Measurements from ENCODE around the gene ADD2.
"Not testable (repeated sequence)": the region's sequence is repeated elsewhere in the genome, so short reads cannot be mapped to it uniquely, and the experiment has no call there.

ADD2 gene

DNA sequence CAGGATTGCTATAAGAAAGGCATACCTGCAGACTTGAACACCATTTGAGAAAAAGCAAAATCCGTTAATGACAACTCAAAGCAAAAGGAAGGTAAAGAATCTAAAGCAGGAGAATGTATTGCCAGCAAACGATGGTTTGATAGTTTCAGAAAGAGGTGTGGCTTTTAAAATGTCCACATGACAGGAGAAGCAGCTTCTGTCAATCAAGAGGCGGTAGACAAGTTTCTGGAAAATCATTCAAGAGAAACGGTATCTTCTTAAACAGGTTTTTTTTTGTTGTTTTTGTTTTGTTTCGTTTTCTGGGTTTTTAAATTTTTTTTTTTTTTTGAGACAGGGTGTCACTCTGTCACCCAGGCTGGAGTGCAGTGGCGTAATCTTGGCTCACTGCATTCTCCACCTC, 38.6 kb upstream of the ADD2 start:
- TF ChIP-seq, protein P1, sequence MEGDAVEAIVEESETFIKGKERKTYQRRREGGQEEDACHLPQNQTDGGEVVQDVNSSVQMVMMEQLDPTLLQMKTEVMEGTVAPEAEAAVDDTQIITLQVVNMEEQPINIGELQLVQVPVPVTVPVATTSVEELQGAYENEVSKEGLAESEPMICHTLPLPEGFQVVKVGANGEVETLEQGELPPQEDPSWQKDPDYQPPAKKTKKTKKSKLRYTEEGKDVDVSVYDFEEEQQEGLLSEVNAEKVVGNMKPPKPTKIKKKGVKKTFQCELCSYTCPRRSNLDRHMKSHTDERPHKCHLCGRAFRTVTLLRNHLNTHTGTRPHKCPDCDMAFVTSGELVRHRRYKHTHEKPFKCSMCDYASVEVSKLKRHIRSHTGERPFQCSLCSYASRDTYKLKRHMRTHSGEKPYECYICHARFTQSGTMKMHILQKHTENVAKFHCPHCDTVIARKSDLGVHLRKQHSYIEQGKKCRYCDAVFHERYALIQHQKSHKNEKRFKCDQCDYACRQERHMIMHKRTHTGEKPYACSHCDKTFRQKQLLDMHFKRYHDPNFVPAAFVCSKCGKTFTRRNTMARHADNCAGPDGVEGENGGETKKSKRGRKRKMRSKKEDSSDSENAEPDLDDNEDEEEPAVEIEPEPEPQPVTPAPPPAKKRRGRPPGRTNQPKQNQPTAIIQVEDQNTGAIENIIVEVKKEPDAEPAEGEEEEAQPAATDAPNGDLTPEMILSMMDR (IDR thresholded peaks at IDR 0.05; ENCODE audit: low read depth, low read length), result no peak
- no peak overlapping the region for H3K4me3 ChIP-seq (ENCODE audit: low read depth, low read length)

DNA sequence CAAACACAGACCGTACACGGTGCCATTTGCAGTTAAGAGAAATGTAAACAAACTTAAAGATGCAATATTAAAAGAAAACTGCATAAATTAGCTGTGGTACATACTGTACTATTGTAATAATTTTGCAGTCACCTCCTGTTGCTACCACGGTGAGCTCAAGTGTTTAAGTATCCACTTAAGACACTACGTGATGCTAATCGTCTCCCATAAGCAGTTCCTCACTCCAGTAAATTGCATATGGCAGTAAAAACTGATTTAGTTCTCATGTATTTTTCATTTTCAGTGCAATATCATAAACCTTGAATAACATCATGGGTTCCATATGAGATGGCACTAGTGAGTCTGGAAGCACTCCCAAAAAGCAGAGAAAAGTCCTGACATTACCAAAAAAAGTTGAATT, 38.0 kb upstream of the ADD2 start:
- no peak overlapping the region for H3K4me3 ChIP-seq (ENCODE audit: low read depth, low read length)
- TF ChIP-seq, protein P1 (IDR thresholded peaks at IDR 0.05; ENCODE audit: low read depth, low read length), result no peak

DNA sequence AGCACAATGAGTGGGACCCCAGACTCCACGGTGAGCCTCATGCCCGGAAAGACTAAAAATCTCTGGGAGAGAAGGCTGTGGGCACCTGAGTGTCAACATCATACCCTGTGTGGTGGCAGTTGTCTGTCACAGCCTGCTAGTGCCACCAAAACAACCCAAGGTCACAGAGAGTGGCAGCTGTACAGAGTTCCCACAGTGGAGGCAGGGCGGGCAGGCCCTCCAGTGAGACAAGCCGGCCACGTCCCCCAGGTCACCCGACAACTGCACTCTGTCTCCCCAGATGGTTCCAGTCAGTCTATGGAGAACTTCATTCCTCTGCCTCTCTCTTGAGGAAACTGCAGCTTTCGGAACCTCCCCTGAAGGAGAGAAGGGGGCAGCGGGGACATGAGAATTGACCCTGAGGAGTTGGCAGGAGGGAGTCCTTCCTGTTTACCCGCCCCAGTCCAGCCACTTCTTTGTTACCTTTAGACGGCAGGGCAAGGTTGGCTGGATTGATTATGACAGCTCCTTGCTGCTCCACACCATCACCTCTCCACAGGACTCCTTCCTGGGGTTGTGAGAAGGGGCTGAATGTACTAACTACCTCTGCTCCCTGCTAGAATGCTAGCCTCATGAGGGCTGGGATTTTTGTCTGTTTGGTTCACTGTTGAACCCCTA, 33.7 kb upstream of the ADD2 start:
- TF ChIP-seq, protein P1 (IDR thresholded peaks at IDR 0.05; ENCODE audit: low read depth, low read length), result no peak
- H3K4me3 ChIP-seq (ENCODE audit: low read depth, low read length), result no peak overlapping the region

- TF ChIP-seq, protein P1 (IDR thresholded peaks at IDR 0.05; ENCODE audit: low read depth, low read length), result no peak
- H3K4me3 ChIP-seq (ENCODE audit: low read depth, low read length), result no peak overlapping the region
These were observed 31.7 kb upstream of the ADD2 start for GRCh38 chr2:70799706-70800105.

- not testable (repeated sequence) for H3K4me3 ChIP-seq (ENCODE audit: low read depth, low read length)
These were observed 30.0 kb upstream of the ADD2 start for GRCh38 chr2:70797996-70798395.

DNA sequence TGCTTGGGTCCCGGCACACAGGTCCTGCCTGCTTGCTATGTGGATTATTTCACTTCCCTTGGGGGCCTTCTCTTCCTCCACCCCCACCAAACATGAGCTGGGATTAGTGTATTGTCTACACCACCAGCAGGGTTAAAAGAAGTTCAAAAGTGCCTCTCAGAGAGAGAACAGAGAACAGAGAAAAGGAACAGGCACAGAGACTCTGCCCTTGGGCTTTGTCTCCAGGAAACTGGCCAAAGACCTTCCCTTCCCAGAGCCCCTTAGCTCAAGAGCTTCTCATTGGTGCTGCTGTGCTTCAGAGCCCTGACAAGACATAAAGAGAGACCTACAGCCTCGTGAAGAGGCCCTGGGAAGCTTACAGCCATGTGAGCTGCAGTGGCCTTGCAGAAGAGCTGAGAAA, 29.5 kb upstream of the ADD2 start:
- TF ChIP-seq, protein P1 (IDR thresholded peaks at IDR 0.05; ENCODE audit: low read depth, low read length), result no peak
- H3K4me3 ChIP-seq (ENCODE audit: low read depth, low read length), result no peak overlapping the region

GRCh38 chr2:70796262-70796661, 28.3 kb upstream of the ADD2 start:
- no peak overlapping the region for H3K4me3 ChIP-seq (ENCODE audit: low read depth, low read length)
- TF ChIP-seq, protein P1 (IDR thresholded peaks at IDR 0.05; ENCODE audit: low read depth, low read length), result no peak
